ENCODE measurements around the gene PHAF1.

DNA sequence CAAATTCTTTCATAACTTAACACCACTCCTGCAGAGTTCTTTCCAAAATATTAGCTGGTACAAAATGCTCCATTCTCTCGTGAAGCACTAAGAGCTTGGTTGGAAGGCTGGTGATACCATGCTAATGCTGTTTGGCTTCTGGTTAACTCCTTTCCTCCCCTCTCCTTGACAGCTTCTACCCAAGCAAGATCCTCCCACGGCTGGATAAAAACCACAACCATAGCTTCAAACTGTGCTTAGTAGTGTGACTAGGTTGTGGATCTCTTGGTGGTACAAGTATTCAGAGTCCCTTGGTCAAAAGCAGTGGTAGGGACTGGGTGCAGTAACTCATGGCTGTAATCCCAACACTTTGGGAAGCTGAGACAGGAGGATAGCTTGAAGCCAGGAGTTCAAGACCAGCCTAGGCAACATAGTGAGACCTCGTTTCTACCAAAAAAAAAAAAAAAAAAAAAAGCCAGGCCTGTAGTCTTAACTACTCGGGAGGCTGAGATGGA is 2.3 kb downstream of the PHAF1 start:
- TF ChIP-seq, protein P1, sequence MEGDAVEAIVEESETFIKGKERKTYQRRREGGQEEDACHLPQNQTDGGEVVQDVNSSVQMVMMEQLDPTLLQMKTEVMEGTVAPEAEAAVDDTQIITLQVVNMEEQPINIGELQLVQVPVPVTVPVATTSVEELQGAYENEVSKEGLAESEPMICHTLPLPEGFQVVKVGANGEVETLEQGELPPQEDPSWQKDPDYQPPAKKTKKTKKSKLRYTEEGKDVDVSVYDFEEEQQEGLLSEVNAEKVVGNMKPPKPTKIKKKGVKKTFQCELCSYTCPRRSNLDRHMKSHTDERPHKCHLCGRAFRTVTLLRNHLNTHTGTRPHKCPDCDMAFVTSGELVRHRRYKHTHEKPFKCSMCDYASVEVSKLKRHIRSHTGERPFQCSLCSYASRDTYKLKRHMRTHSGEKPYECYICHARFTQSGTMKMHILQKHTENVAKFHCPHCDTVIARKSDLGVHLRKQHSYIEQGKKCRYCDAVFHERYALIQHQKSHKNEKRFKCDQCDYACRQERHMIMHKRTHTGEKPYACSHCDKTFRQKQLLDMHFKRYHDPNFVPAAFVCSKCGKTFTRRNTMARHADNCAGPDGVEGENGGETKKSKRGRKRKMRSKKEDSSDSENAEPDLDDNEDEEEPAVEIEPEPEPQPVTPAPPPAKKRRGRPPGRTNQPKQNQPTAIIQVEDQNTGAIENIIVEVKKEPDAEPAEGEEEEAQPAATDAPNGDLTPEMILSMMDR (IDR thresholded peaks at IDR 0.05), result no peak
- TF ChIP-seq POLR2AphosphoS5 (IDR thresholded peaks at IDR 0.05) (no peak), EP300 (IDR thresholded peaks at IDR 0.05) (no peak), POLR2A (IDR thresholded peaks at IDR 0.05) (no peak)
